NCI-H146 treated with DMSO at 0.1 percent for 48 hours (cell line): Measurements from ENCODE around the gene ACVR1.
"Not testable (repeated sequence)": the region's sequence is repeated elsewhere in the genome, so short reads cannot be mapped to it uniquely, and the experiment has no call there.

Source experiments
- DNase-seq: peaks from one replicate; lab custom pipeline; 2025; ENCODE audit not compliant: unreplicated experiment; lab: John Stamatoyannopoulos, UW

ACVR1 gene

DNA sequence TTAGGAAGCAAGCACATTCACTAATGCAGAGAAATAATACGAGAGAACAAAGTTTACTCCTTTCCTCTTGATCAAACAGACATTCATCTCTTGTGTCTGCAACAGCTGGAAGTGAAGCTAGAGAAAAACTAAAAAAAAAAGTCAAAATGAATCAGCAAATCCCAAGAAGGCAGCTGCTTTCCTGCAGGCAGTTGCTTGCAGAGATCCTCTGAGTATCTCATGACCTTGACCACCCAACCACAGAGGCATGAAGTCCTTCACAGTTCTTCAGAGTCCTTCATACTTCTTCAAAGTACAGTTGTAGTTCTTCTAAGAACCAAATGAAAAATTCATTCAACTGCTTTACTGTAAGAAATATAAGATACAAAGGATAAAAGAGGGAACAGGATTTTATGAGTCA lies 150.3 kb downstream of the ACVR1 start:
- DNase-seq: no peak

DNA sequence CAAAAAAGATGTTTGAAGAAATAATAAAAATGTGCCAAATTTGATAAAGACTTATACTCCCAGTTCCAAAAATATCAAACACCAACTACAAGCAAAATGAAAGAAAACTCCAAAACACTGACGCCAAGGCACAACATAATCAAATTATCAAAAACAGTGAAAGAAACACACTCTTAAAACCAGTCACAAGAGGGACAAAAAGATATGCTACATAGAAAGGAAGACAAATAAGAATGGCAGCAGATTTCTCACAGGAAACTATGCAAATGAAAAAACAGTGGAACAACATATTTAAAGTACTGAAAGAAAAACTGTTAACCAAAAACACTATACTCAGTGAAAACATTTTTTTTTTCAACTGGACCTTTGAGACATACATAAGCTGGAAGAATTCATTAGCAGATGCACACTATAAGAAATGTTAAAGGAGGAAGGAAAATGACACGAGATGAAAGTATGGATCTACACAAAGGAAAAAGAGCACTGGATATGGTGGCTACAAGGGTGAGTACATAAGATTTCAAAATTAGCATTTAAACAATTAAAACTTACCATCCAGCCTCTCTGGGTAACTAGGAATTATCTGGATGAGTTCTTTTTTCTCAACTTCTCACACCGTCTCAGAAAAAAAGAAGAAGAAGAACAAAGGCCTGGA lies 153.4 kb downstream of the ACVR1 start:
- DNase-seq: no peak

DNA sequence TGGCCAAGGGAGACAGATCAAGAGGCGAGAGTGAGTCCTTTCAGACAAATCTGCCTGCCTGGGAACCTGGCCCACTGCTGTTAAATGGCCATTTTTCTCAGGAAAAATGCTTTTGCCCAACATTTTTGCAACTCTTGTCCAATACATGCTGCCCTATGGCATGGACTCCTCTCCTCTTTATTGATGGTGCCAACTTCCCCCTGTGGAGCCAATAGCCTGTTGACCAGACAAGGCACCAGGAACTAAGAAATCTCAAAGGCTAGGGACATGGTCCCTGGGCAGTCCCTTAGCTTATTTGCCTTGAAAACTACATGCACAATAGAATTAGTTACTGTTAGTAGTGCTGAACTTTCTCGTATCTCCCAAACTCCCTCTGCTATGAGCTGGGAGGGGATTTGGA lies 155.6 kb downstream of the ACVR1 start:
- DNase-seq: no peak

DNA sequence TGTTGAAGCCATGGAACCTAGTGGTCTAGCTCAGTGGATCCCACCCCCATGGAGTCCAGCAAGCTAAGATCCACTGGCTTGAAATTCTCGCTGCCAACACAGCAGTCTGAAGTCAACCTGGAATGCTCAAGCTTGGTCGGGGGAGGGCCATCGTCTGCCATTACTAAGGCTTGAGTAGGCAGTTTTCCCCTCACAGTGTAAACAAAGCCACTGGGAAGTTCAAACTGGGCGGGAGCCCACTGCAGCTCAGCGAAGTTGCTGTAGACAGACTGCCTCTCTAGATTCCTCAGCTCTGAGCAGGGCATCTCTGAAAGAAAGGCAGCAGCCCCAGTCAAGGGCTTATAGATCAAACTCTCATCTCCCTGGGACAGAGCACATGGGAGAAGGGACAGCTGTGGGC lies 171.5 kb downstream of the ACVR1 start:
- not testable (repeated sequence) for DNase-seq

DNA sequence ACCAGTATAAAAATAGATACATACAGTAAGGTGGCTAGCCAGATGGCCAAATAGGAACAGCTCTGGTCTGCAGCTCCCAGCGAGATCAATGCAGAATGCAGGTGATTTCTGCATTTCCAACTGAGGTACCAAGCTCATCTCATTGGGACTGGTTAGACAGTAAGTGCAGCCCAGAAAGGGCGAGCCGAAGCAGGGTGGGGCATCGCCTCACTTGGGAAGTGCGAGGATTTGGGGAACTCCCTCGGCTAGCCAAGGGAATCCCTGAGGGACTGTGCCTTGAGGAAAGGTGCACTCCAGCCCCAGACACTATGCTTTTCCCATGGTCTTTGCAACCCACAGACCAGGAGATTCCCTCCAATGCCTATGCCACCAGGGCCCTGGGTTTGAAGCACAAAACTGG lies 172.0 kb downstream of the ACVR1 start:
- not testable (repeated sequence) for DNase-seq

DNA sequence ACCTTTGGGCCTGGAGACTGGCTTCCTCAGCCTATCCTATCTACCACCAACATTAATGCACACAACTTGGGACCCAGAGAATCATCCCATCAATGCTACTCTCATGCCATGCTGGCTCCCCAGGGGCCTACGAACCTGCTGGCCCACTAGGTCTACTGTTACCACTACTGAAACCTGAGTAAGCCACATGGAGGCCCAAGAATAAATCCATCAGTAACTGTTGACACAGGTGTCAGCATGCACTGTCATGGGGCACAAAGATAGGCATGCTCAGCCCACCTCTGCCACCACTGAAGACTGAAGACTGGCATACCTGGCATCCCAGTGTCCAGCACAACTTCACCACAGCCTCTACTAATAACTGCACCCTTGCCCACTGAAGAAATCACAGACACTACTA lies 176.3 kb downstream of the ACVR1 start:
- DNase-seq: no peak

DNA sequence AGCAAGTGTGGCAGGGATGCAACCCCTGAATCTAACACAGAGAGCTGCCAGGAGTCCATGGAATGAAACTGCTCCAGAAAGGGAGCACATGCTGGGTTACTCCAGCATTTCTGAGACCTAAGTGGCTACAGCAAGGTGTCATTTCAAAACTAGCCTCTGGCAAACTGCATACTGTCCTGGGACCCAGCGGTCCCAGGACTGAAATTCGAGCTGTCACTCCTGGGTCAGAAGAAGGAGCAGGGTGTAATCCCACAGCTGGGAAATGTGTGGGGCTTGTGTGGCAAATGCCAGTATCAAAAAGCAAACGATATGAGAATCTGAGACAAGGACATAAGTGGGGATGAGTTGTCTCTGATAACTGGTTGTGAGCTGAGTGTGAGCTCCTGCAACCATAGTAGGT lies 177.1 kb downstream of the ACVR1 start:
- no peak for DNase-seq

DNA sequence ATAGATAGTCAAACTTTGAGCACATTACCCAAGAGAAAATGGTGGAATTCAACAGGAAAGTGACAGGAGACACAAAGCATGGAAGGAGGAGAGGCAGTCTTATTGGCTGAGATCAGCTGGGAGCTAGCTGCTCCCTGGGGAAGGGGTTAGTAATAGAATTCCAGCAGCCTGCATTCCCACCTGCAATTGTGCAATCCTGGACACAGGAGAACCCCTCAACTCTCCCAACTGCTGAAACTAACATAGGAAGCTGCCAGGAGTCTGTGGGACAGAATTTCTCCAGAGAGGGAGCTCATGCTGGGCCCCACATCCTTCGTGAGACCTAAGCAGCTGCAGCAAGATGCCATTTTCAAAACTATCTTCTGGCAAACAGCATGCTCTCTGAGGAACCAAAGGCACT lies 177.7 kb downstream of the ACVR1 start:
- no peak for DNase-seq

DNA sequence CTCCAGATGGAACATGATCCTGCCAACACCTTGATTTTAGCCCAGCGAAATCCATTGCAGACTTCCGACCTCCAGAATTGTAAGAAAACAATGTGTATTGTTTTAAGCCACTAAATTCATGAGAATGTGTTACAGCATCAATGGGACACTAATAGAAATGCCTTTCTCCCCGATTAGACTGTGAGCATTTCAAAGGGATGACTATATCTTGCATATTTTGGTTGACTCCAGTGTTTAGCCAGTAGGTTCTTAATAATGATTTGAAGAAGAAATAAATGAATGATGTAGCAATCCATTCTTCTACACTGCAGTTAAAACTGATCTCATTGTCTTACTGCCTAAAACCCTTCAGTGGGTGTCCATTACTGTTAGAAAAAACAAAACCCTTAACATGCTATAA lies 180.1 kb downstream of the ACVR1 start:
- DNase-seq: no peak

DNA sequence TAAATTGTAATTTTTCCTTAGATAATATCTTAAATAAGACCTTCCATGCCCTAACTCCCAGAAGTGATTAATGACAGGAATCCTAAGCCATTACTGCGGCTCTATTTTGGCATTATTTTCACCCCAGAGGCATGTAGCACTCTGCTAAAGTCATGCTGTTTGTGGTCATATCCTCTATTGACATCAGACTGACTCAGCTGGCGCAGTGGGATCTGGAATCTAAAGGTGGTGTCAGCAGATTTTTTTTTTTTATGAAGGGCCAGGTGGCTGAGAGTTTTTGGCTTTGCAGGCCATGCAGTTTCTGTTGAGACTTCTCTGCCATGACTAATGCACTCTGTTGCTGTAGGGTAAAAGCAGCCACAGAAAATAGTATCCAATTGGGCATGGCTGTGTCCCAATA lies 183.4 kb downstream of the ACVR1 start:
- DNase-seq: no peak

DNA sequence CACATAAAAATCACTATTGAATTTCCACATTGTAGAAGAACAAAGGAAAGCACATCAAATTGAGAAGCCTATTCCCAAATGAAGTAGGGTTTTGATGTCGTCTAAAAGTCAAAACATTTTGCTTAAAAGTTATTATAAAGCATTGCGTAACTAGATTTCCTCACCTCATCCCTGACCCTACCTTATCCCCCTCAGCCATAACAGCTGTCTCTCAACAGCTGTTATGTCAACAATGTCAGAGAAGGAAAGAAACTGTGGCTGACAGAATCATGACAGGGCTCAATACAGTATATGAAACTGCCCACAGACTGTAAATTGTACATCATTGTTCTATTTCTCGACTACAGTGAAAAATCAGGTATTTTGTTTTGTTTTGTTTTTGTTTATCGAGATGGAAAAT lies 184.4 kb downstream of the ACVR1 start:
- no peak for DNase-seq

DNA sequence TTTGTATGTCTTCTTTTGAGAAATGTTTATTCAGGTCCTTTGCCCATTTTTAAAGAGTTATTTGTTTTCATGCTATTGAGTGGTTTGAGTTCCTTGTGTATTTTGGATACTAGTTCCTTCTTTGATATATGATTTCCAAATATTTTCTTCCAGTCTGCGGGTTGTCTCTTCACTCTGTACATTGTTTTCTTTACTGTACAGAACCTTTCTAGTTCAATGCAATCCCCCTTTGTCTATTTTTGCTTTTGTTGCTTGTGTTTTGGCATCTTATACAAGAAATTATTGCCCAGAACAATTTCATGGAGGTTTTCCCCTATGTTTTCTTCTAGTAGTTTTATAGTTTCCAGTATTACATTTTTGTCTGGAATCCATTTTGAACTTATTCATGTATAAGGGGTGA lies 185.0 kb downstream of the ACVR1 start:
- DNase-seq: no peak
